NCI-H2196 (cell line): Measurements from ENCODE around the gene TCOF1.
"Not testable (repeated sequence)": the region's sequence is repeated elsewhere in the genome, so short reads cannot be mapped to it uniquely, and the experiment has no call there.

ENCODE experiments used
- DNase-seq: peaks from one replicate; lab custom pipeline; 2025; ENCODE audit not compliant: unreplicated experiment; lab: John Stamatoyannopoulos, UW

The TCOF1 gene

GRCh38 chr5:150426165-150426564 is 68.7 kb downstream of the TCOF1 start:
- not testable (repeated sequence) for DNase-seq

DNA sequence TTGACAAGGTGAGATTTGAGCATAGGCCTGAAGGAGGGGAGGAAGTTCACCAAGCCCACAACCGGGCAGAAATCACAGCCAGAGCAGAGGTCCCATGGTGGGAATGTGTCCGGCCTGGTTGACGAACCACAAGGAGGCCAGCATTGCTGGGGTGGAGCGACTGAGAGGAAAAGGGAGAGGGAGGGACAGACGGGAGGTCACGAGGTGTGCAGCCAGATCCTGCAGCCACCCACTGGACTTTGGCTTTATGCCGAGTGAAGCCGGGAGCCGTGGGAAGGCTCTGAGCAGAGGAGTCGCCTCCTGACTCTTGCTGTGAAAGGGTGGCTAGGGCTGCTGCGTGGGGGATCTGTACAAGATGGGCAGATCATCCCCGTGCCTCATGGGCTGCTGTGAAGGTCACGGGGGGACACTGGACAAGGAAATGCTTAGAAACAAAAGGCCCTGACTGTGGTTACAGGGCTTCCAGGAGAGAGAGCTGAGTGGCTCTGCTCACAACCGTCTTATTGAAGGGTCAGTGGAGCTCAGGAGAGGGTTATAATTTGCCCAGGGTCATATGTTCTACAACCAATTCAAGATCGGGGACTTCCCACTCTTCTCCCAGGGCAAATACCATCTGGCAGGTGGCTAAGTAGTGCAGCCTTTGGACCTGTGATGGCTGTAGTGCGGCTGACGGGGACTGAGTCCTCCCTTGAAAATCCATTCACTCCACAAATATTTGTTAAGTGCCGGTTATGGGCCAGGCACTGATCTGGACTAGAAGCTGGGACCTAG is 70.8 kb downstream of the TCOF1 start:
- DNase-seq, result no peak

DNA sequence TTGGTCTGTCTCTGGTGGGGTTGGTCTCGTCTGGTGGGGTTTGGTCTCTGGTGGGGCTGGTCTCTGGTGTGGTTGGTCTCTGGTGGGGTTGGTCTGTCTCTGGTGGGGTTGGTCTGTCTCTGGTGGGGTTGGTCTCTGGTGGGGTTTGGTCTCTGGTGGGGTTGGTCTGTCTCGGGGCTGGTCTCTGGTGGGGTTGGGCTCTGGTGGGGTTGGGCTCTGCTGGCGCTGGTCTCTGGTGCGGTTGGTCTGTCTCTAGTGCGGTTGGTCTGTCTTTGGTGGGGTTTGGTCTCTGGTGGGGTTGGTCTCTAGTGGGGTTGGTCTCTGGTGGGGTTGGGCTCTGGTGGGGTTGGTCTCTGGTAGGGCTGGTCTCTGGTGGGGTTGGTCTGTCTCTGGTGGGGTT is 71.5 kb downstream of the TCOF1 start:
- no peak for DNase-seq

GRCh38 chr5:150429410-150429873 is 71.9 kb downstream of the TCOF1 start:
- DNase-seq, result no peak

GRCh38 chr5:150431048-150431447 is 73.6 kb downstream of the TCOF1 start:
- DNase-seq, result no peak

- DNase-seq, result no peak
Observed at GRCh38 chr5:150431574-150431973, 74.1 kb downstream of the TCOF1 start.

DNA sequence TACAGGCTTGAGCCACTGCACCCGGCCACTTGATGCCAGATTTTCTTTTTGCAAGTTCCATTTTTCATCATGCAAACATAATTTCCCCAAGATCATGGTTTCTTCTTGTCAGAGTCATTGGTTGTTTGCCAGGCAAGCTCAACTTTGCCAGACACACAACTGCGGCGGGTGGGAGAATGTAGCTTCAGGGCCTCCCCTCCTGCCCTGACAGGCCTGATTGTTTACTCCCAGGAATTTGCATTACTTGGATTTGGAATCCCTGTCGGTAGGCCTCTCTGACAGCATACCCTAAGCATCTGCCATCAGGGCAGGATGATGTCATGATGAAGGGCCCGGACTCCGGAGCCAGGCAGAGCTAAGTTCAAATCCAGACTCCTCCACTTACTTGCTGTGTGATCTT is 77.0 kb downstream of the TCOF1 start:
- DNase-seq, result no peak

DNA sequence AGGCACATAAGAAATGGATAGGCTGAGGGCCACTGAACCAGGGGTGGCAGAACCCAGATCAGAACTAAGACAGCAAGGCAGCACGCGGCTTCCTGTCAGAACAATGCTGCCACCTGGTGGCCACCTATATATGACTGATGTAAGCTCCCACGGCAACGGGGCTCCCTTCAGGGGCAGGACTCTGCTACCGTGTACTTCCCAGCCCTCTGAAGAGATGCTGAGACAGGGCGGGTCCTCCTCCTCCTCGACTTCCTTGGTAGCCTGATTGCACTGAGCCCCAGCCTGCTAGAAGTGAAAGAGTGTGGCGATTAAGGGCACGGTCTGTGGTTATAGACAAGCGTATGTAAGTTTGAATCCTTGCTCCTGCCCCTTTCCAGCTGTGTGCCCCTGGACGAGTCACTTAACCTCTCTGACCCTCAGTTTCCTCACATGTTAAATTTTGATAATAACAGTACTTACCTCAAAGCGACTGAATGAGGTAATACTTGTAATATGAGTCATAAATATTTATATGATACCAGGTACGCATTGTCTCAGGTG is 78.7 kb downstream of the TCOF1 start:
- peak; percentile 87 for DNase-seq

GRCh38 chr5:150438873-150439546 is 81.5 kb downstream of the TCOF1 start:
- DNase-seq, result peak; percentile 13

GRCh38 chr5:150440948-150441812 is 83.7 kb downstream of the TCOF1 start:
- DNase-seq, result no peak

- DNase-seq, result no peak
Observed at GRCh38 chr5:150441813-150442698, 84.6 kb downstream of the TCOF1 start.

DNA sequence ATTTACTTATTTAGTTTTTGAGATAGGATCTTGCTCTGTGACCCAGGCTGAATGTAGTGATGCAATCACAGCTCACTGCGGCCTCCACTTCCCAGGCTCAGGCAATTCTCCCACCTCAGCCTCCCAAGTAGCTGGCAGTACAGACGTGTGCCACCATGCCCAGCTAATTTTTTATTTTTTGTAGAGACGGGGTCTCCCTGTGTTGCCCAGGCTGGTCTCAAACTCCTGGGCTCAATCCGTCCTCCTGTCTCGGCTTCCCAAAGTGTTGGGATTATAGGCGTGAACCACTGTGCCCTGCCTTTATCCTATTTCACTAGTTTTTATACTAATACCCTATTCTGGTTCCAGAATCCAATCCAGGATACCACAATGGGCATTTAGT is 85.2 kb downstream of the TCOF1 start:
- DNase-seq, result no peak

- no peak for DNase-seq
Observed at GRCh38 chr5:150443242-150444075, 86.0 kb downstream of the TCOF1 start.

- no peak for DNase-seq
Observed at GRCh38 chr5:150444770-150445169, 87.3 kb downstream of the TCOF1 start.

GRCh38 chr5:150446088-150446487 is 88.6 kb downstream of the TCOF1 start:
- DNase-seq, result no peak

GRCh38 chr5:150446583-150446982 is 89.1 kb downstream of the TCOF1 start:
- DNase-seq, result no peak

- no peak for DNase-seq
Observed at GRCh38 chr5:150447188-150447587, 89.7 kb downstream of the TCOF1 start.

DNA sequence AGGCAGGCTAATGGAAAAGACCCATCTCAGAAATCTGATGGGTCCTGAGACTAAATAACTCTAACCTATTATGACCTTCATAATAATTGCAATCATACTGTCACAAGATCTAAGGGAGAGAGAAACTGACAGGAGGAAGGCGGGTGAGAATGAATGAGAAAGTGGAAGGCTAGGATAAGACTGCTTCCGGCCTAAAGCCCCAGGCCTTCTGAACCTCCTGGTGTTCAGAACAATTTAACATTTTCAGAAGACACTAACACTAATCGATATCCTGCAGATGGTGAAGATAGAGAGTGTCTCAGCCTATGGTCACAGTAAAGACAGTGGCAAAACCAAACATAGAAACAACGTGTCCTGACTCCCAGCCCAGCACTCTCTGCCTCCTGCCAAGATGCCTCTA is 90.8 kb downstream of the TCOF1 start:
- no peak for DNase-seq

- DNase-seq, result no peak
Observed at GRCh38 chr5:150448952-150449516, 91.5 kb downstream of the TCOF1 start.
